Activated effector memory CD4-positive, alpha-beta T cell treated with anti-CD3 and anti-CD28 coated beads, Interleukin-2, amount 50 U/mL, for 16 hours (primary cell): ENCODE data around the gene PPP1R15A.
"Not testable (repeated sequence)": the region's sequence is repeated elsewhere in the genome, so short reads cannot be mapped to it uniquely, and the experiment has no call there.

Experiments
- DNase-seq: peaks from one replicate; pipeline ENCODE4 v3.0.0-alpha.2; 2020

PPP1R15A gene

DNA sequence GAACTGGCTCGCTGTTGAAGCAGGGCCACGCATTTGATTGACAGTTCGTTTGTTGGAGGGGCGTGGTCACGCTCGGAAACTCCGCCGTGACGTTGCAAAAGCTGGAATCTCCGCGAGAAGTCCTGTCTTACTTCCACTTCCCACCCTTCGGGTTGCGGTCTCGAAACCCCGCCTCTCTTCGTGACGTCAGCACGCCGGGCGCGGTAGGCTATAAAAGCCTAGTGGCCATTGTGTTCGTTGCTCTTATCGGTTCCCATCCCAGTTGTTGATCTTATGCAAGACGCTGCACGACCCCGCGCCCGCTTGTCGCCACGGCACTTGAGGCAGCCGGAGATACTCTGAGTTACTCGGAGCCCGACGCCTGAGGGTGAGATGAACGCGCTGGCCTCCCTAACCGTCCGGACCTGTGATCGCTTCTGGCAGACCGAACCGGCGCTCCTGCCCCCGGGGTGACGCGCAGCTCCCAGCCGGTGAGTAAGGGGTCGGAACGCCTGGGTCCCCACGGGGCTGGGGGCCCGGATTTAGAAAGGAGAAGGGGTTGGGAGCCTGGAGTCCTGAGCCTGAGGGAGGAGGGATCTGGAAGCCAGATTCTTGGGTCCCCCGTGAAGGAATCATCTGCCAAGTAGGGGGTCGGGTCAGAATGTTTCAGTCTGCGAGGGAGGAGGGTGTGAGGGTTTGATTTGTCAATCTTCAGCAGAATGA is at the start of gene PPP1R15A:
Gene PPP1R15A, plus strand, starts transcription at position 240 of the 702 bp plus-strand sequence. CDS start 813 bp downstream, outside the sequence.
- peak; percentile 100 for DNase-seq

DNA sequence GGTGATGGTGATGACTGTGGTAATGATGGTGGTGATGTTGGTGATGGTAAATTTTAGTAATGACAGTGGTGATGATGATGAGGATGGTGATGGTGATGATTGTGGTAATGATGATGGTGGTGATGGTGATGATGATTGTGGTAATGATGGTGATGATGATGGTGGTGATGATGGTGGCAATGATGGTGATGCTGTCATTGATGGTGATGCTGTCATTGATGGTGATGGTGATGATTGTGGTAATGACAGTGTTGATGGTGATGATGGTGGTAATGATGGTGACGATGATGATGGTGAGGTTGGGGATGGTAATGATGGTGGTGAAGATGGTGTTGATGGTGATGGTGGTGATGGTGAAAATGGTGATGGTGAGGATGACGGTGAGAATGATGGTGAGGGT is 49.7 kb upstream of the PPP1R15A start:
- DNase-seq, result no peak

DNA sequence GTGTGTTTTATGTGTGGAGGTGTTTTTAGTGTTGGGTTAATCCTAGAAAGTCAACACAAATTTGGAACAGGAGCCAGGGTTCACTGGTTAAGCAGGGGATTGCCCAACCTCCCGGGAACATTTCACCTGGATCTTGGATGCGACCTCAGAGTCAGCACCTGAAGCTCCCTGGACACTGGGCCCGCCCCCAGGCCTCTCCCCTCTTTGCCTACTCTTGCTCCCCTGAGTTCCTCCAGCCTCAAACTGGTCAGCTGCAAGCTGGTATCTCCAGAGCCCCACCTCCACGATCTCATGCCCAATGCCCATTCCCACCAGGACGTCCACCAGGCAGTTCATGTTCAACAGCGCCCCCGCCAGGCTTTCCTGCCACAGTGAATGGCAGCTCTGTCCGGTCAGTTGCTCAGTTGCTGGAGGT is 45.6 kb upstream of the PPP1R15A start:
- no peak for DNase-seq

DNA sequence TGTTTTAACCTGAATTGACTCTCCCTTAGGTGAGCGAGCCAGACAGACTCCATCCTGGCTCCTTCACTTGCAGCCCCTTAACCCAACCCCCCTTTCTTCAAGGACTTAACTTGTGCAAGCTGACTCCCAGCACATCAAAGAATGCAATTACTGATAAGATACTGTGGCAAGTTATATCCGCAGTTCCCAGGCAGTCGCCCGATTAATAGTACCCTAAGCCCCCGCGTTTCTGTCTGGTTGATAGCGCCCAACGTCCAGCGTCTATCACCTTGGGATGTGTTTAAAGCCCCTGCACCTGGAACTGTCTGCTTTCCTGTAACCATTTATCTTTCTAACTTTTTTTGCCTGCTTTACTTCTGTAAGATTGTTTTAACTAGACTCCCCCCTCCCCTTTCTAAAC is 42.1 kb upstream of the PPP1R15A start:
- DNase-seq, result no peak

DNA sequence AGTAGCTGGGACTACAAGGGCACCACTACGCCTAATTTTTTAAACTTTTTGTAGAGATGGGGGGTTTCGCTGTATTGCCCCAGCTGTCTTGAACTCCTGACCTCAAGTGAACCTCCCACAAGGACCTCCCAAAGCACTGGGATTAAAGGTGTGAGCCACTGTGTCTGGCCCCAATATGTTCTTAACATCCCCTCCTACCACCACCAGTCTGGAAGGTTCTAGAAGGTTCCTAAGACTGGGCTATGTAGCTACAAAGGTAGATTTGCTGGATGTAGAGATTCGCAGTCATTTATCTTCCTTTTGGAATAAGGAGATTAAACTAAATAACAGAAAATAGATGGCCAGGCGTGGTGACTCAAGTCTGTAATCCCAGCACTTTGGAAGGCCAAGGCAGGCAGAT is 41.3 kb upstream of the PPP1R15A start:
- DNase-seq, result no peak

DNA sequence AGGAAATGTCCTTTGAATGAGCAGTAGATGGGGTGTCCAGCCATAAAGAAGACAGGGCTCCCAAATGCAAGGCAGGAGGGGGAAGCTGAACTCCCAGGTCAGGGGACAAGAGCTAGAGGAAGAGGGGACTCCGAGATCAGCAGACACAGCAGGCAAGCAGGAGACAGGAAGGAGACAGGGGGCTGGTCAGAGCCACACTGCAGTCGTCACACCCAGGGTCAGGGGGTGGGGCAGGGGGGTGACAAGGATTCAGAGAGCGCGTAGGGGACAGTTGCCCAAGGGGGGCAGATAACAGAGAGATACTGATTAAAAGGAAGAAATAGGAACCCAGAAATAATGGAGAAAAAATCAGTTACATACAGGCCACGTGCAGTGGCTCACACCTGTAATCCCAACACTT is 39.2 kb upstream of the PPP1R15A start:
- no peak for DNase-seq

DNA sequence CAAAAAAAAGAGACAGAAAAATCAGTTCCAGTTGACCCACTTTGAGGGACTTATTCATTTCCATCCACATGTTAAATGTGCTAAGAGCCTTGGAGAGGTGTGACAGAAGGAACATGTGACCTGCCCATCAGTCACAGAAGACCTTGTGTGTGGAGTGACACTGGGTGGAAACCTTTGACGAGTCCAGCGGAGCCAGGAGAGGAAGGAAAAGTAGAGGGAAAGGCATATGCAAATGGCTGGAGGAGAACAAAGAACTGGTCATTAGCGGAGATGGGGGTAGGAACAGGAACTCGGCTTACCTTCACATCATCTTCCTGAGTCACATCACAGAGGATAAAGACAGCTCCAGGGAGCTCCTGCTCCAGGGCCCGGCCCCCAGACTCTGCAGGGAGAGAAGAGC is 38.2 kb upstream of the PPP1R15A start:
- no peak for DNase-seq

DNA sequence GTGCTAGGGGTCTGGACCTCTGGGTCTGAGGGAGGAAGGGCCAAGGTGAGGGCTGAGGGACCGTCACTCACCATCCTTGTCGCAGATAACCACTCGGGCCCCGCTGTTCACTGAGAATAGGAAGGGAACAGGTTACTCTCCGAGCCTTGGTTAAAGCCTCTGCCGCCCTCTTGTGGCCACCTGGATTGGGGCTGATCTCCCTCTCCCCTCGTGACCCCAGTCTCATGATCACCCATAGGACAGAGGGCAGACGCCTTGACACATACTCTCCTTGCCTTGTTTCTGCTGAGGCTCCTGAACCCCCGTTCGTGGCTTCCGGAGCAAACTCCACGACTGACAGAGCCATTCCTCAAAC is 36.5 kb upstream of the PPP1R15A start:
- DNase-seq, result peak; percentile 96

DNA sequence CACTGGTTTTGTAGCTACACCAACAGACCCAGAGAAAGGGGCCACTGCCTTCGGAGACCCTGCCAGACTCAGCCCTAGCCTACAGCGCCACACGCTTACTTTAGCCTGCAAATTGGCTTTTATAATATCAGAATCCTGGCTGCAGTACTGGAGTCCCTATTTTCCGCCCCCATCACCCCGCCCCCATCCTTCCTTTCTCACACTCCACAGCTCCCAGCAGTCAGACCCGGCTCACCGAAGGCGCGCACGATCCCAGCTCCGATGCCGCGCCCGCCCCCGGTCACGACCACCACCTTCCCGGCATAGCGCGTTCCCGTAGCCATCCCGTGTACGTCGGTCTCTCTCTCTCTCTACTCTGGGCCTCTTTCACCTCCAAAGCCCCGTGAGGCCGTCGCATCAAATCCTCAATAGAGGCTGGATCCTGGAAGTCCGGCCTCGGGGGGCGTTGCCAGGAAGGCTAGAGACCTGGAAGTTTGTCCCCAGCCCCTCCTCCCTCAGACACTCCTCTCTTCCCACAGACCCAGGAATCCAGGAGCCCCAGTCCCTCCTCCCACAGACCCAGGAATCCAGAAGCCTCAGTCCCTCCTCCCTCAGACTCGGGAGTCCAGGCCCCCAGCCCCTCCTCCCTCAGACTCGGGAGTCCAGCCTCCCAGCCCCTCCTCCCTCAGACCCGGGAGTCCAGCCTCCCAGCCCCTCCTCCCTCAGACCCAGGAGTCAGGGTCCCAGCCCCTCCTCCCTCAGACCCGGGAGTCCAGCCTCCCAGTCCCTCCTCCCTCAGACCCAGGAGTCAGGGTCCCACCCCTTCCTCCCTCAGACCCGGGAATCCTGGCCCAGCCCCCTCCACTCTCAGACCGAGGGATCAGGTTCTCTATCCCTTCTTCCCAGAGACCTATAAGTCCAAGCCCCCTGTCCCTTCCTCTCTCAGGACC is 35.9 kb upstream of the PPP1R15A start, which contains the start of gene HSD17B14:
Gene HSD17B14, minus strand, starts transcription at position 403 of the 929 bp plus-strand sequence. Its CDS starts 80 bp downstream, at position 323.
- no peak for DNase-seq

DNA sequence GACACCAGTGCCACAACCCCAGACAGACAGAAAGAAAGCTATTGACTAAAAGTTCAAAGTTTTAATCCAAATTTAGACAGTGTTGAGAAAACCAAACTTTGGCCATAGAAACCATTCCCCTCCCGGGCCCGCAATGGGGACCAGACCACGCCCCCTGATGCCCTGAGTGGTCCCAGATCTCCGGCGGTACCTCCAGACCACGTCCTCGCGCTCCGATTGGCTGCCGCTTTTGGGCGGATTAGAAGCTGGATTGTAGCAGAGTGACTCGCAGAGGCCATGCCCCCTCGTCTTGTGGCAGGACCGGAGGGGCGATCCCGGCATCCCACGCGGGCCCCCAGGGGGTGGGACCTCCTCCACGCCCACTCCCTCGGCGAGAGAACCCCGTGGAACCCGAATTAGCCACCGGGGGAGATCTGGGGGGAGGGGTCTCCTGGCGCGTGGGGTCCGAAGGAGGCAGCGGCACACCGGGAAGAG is 35.1 kb upstream of the PPP1R15A start:
- DNase-seq, result peak; percentile 90

DNA sequence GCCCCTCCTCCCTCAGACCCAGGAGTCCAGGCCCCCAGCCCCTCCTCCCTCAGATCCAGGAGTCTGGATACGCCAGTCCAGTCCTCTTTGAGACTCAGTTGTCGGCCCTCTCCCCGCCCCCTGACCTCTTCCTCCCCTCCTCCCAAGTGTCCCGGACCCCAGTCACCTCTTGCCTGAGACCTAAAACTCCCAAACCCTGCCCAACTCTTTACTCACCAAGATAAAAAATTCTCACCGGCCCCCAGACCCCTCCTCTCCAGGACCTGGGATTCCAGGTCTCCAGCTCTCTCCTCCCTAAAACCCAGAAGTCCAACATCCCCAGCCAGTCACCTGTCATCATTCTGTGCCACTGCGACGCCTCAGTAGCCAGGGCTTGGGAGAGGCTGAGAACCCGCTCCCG is 34.5 kb upstream of the PPP1R15A start:
- DNase-seq, result no peak

DNA sequence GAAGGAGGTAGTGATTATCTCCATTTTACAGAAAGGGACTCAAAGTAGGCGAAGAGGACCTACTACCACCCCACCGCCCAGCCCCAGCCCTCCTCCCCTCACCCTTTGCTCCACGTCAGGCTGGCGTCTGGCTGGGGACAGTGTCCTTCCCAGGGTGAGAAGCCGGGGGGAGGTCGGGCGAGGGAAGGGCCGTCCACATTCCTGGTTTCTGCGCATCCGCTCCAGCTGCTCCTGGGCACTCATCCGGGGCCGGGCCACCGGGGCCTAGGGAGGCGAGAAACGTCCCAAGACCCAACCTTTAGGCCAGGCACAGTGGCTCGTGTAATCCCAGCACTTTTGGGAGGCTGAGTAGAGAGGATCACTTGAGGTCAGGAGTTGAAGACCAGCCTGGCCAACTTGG is 31.2 kb upstream of the PPP1R15A start:
- no peak for DNase-seq

DNA sequence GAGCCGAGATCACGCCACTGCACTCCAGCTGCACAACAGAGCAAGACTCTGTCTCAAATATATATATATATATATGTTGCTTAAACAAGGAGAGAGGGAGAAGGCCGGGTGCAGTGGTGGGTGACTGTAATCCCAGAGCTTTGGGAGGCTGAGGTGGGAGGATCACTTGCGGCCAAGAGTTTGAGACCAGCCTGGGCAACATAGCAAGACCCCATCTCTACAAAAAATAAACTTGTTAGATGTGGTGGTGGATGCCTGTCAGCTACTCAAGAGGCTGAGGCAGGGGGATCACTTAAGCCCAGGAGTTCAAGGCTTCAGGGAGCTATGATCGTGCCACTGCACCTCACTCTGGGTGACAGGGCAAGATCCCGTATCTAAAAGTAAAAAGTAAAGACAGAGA is 30.6 kb upstream of the PPP1R15A start:
- DNase-seq, result no peak

DNA sequence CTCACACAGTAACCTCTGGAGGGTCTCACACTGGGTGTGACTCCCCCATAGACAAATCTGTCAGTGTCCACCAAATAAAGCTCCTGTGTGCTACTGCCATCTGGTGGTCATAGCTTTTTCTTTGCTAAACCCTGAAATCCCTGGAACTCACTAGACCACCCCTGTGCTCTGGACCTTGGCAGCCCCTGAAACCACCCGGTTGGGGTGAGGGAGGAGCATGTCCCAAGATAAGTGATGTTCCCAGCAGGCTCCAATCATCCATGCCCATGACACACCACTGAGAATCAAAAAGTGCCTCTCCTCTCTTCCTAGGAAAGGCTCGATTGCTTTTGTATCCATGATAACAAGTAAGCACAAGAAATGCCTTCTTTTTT is 29.4 kb upstream of the PPP1R15A start:
- peak; percentile 72 for DNase-seq

DNA sequence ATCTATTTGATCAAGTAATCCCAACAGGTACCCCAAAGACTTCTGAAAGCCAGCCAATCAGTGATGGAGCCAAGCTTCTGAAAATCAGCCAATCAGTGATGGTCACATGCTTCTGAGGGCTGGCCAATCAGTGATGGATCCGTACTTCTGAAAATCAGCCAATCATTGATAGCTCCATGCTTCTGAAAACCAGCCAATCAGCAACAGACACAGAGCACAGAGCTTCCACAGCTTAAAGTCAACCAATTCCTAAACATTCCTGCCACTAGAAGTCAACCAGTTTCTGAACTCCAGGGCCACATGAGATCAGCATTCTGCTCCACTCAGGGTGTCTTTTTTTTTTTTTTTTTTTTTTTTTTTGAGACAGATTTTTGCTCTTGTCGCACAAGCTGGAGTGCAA is 27.7 kb upstream of the PPP1R15A start:
- no peak for DNase-seq

DNA sequence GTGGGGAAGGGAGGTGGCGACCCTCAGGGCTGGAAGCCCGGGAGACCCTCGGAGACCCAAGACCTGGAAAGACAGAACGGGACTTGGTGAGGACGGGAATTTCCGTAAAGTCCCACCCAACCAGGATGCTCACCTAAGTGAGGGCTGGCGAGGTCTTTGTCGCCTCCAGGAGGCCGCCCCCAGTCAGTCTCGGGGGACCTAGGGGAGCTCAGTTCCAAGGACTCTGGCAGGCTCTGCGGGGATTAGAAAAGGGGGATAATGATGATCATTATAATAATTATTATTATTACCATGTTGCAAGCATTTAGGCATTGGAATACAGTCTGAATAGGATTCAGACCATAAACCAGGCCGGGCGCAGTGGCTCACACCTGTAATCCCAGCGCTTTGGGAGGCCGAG is 26.8 kb upstream of the PPP1R15A start:
- DNase-seq, result no peak

DNA sequence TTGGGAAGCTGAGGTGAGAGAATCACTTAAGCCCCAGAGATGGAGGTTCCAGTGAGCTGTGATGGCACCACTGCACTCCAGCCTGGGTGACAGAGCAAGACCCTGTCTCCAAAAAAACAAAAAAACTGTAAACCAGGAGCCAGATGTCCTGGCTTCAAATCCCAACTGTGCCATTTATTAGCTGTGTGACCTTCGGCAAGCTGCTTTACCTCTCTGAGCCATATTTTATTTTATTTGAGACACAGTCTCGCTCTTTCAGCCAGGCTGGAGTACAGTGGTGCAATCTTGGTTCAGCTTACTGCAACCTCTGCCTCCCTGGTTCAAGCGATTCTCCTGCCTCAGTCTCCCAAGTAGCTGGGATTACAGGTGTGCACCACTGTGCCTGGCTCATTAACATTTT is 25.6 kb upstream of the PPP1R15A start:
- DNase-seq, result not testable (repeated sequence)

DNA sequence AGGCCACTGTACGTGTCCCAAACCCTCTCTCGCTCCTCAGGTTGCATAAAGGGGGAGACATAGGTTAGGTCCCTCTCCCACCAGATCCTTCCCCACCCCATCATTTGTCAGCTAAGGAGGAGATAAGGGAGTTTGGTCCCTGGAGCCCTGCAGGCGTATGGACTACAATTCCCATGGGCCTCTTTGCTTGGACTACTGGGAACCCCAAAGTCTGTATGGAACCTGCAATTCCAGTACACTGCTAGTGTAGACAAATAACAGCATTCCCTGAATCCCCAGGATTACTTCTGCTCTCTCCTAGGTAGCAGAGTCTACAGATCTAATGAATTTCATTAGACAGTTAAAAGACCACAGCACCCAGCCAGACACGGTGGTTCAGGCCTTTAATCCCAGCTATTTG is 19.9 kb upstream of the PPP1R15A start:
- DNase-seq, result no peak

DNA sequence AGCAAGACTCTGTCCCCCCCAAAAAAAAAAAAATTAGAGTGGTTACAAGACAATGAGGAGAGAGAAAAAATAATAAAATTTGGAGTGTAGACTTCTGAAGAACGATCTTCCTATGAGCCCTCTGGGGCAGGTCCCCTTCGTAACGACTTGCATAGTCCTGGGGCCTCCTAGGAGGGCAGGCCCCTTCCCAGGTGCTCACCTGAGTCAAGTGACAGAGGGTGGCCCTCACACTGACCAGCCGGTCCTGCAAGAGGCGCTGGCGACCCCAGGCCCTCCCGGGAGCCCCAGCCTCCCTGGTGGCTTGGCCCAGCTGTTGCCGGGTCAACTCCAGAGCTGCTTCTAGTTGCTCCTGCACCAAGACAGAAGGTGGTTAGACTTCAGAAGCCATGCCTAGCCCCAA is 18.7 kb upstream of the PPP1R15A start:
- no peak for DNase-seq

DNA sequence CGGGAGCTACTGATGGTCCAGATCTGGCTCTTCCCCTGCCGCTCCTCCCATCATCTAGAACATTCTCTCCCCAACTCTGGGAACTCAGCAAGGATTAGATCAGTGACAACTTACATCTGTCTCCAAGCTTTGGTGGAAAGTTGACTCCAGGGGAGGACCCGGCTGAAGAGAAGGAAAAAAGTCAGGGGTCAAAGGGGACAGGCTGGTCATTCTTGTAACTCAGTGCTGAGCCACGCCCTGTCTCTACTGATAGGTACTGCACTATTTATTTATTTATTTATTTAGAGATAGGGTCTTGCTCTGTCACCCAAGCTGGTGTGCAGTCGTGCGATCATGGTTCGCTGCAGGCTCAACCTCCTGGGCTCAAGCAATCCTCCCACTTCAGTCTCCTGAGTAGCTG is 18.1 kb upstream of the PPP1R15A start:
- DNase-seq, result no peak

DNA sequence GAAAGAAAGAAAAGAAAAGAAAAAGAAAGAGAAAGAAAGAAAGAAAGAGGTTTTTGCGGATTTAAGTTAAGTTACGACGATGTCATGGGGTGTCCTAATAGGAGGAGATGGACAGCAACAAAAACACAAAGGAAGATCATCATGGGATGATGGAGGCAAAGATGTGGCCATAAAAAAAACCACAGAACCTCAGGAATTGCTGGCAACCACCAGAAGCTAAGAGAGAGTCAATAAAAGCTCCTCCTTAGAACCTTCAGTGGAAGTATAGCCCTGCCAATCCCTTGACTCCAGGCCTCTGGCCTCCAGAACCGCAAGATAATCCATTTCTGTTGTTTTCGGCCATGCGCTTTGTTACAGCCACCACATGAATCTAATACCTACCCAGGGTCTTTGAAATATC is 15.3 kb upstream of the PPP1R15A start:
- DNase-seq, result no peak

DNA sequence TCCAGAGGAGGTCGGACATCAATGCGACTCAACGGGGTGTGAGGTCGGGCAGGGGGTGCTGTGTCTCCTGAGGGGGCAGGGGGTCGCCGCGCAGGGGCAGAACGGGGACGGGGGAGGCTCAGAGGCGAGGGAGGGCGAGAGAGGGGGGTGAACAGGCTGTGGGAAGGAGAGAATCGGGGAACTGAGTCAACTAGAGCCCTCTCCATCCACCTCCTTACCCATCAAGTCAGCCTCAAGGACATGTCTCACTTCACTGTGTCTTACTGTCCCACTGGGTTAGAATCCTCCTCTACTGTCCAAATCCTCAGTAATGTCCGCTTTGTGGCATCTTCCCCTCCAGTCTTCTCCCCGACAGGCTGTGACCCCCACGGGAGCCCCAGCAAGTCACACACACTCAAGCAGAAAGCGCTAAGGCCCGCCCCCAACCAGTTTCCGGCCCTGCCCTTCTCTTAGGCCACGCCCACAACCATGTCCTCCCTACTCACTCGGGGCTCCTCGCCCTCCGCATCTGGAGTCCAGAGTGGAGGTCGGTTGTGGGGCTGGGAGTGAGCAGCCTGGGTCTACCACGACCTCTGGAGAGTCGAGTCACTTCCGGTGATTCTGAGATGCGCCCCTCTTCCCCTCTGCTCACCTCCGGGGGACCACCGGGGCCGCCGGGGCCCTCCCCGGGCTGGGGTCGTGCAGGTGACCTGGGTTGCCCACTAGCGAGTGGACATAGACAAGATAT is 13.1 kb upstream of the PPP1R15A start:
- DNase-seq, result peak; percentile 92
